WTC11 (cell line): Measurements from ENCODE around the gene S1PR5.

Source experiments
- ATF1 ChIP-seq: sonication (generic); formaldehyde crosslinking; IDR thresholded peaks from 2 replicates; pipeline ENCODE4 v1.8.1; 2023; ENCODE audit warnings: mild to moderate bottlenecking, moderate library complexity, missing genetic modification reagents
- NFYB ChIP-seq: sonication (generic); formaldehyde crosslinking; conservative IDR thresholded peaks from 2 replicates; pipeline ENCODE4 v1.8.0; 2022; ENCODE audit warnings: low read depth, missing genetic modification reagents
- ZNF121 ChIP-seq: sonication (generic); formaldehyde crosslinking; IDR thresholded peaks from 2 replicates; pipeline ENCODE4 v1.8.0; 2023; ENCODE audit warnings: missing genetic modification reagents
- TF ChIP-seq, protein P1 (sequence below): fragments of 200-600 bp; IDR thresholded peaks from 2 replicates; pipeline ENCODE4 v1.8.0; 2022; ENCODE audit warnings: antibody characterized with exemption

DNA sequence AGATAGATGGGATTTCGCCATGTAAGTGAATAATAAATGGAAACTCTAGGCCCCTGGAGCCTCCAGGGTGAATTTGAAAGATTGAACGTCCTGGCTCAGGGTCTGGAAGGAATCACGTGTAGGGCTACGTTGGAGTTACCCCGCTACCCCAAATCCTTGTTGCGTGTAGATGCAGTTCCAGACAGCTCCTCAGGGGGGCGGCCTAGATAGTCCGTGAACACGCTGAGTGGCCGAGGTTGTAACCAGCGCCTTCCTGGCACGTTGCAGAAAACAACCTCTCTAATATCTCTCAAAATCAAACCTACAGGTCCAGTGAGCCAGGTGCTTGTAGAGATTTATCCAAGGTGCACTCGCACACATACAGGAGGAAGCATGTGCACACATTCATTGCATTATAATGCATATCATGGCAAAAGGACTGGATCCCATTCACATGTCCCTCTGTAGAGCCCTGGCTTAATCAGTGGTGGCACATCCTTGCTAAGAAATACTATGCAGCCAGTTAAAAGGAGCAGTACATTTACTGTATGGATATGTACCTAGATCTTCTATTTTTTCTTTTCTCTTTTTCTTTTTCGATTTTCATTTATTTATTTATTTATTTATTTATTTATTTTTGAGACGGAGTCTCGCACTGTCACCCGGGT is 11.5 kb downstream of the S1PR5 start:
- TF ChIP-seq, protein P1, sequence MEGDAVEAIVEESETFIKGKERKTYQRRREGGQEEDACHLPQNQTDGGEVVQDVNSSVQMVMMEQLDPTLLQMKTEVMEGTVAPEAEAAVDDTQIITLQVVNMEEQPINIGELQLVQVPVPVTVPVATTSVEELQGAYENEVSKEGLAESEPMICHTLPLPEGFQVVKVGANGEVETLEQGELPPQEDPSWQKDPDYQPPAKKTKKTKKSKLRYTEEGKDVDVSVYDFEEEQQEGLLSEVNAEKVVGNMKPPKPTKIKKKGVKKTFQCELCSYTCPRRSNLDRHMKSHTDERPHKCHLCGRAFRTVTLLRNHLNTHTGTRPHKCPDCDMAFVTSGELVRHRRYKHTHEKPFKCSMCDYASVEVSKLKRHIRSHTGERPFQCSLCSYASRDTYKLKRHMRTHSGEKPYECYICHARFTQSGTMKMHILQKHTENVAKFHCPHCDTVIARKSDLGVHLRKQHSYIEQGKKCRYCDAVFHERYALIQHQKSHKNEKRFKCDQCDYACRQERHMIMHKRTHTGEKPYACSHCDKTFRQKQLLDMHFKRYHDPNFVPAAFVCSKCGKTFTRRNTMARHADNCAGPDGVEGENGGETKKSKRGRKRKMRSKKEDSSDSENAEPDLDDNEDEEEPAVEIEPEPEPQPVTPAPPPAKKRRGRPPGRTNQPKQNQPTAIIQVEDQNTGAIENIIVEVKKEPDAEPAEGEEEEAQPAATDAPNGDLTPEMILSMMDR: peak; percentile 90
- no peak for TF ChIP-seq NFYB (CRISPR knock-in tag)
- 0 out of 2 replicates have a peak, but pooled peaks have one; percentile 3 for TF ChIP-seq ZNF121 (CRISPR knock-in tag)
- no peak for TF ChIP-seq ATF1 (CRISPR knock-in tag)
